ENCODE results near the gene GPR82.
"Not testable (repeated sequence)": the region's sequence is repeated elsewhere in the genome, so short reads cannot be mapped to it uniquely, and the experiment has no call there.

GPR82 gene

DNA sequence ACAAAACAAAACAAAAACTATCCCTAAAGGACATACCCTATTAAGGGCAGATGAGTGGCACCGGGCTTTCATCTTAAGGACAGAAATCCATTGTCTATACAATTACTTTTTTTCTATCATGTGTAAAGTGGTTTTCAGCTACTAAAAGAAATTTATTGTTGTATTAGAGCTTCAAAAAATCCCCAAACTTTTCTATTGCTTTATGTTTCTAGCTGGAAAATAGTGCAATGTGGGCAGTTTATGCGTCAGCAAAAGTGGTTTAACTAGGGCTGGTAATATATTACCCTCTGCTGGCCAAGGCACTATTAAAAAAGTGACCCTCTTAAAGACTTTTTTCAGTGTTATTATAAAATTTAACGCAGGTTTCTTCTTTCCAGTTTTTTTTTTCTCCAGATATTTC lies 15.5 kb upstream of the GPR82 start:
- TF ChIP-seq, protein P1, sequence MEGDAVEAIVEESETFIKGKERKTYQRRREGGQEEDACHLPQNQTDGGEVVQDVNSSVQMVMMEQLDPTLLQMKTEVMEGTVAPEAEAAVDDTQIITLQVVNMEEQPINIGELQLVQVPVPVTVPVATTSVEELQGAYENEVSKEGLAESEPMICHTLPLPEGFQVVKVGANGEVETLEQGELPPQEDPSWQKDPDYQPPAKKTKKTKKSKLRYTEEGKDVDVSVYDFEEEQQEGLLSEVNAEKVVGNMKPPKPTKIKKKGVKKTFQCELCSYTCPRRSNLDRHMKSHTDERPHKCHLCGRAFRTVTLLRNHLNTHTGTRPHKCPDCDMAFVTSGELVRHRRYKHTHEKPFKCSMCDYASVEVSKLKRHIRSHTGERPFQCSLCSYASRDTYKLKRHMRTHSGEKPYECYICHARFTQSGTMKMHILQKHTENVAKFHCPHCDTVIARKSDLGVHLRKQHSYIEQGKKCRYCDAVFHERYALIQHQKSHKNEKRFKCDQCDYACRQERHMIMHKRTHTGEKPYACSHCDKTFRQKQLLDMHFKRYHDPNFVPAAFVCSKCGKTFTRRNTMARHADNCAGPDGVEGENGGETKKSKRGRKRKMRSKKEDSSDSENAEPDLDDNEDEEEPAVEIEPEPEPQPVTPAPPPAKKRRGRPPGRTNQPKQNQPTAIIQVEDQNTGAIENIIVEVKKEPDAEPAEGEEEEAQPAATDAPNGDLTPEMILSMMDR (IDR thresholded peaks at IDR 0.05), result no peak
- Histone ChIP-seq H3K4me3 (ENCODE audit: low read depth in 1 of 2, low read length in 1 of 2) (no peak overlapping the region), H3K27ac (no peak overlapping the region), H3K4me1 (ENCODE audit: control insufficient read depth in 1 of 2, insufficient read depth in 1 of 2, low read depth in 1 of 2, low read length in 1 of 2) (peaks cover 40 to 41% of the 10 kb centered on the region in 2 experiments), H3K27me3 (no peaks in the 10 kb centered on the region), H3K9me3 (no peaks in the 10 kb centered on the region), H3K36me3 (no peaks in the 10 kb centered on the region)

DNA sequence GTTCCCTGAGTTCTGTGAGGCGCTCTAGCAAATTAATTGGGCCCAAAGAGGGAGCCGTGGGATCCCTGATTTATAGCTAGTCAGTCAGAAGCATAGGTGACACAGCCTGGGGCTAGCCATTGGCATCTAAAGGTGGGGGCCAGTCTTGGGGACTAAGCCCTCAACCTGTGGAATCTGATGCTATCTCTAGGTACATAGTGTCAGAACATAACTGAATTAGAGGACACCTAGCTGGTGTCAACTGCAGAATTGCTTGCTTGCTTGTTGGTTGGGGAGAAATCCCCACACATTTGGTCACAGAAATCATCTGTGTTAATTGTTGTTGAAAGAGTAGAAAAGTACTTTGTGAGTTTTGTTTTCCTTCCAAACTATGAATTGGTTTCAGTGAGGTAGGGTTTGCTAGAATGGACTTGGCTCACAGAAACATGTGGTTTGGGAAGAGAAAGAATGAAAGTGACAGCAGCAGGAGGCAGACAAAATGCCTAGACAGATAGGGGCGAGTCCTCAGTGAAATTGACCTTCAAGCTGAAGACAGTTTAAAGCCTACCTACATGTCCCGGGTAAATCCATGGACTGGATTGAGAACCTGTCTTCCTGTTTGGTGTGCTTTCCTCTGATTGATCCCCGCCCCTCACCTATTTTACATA lies 12.8 kb upstream of the GPR82 start:
- H3K9me3 ChIP-seq, result no peaks in the 10 kb centered on the region
- H3K4me3 ChIP-seq (ENCODE audit: low read depth in 1 of 2, low read length in 1 of 2), result no peak overlapping the region
- no peaks in the 10 kb centered on the region for H3K36me3 ChIP-seq
- peaks cover 15 to 16% of the 10 kb centered on the region in 2 experiments for H3K4me1 ChIP-seq (ENCODE audit: control insufficient read depth in 1 of 2, insufficient read depth in 1 of 2, low read depth in 1 of 2, low read length in 1 of 2)
- H3K27ac ChIP-seq, result no peak overlapping the region
- TF ChIP-seq, protein P1 (IDR thresholded peaks at IDR 0.05), result no peak
- no peaks in the 10 kb centered on the region for H3K27me3 ChIP-seq

DNA sequence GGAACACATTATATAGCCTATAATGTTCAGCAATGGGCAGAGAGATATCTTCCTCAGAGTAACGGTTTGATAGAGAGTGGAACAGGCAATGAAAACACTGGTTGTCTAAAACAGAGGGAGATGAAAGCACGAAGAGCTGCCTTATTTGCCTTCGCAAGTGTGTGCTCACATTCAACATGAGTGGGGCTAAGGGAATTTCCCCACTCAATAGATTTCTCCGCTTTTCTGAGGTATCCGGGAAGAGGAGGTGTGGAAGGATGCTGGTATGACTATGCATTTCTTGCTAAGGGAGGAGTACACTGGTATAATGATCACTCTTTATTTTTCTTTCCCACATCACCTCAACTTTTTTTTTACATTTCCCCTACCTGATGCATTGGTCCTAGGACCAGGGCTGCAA lies 7.8 kb upstream of the GPR82 start:
- H3K4me1 ChIP-seq (ENCODE audit: control insufficient read depth in 1 of 2, insufficient read depth in 1 of 2, low read depth in 1 of 2, low read length in 1 of 2), result peaks cover 25 to 28% of the 10 kb centered on the region in 2 experiments

DNA sequence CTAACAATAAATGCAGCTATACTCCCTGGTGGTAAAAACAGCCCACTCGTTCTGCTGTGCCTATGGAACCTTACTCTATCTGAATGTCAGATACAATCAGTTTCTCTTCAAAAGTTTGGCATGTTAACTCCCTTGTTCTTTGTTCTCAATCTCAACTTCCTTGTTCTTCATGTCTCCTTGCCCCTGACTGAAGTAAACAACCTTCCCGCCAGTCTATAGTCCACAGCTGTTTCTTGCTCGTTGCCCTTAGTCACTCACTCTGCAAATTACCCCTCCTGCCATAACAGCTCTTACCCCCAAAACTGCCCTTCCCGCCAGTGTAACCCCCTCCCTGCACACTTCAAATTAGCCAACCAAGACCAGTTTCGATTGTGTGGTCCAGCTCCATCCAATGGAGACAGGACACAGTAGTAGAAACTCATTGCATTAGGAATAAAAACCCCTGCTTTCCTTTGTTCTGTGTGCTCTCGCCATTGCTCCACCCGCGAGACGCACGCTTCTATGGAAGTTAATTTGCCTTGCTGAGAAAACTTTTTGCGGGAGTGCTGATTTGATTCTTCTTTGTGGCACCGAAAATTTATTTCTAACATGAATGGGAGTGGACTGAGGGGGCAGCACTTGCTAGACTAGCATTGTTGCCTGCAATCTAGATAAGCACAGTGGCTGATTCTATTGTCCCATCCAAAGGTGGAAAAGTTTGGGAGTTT lies 7.1 kb upstream of the GPR82 start:
- Histone ChIP-seq H3K36me3 (no peaks in the 10 kb centered on the region), H3K4me1 (ENCODE audit: control insufficient read depth in 1 of 2, insufficient read depth in 1 of 2, low read depth in 1 of 2, low read length in 1 of 2) (peaks cover 25 to 29% of the 10 kb centered on the region in 2 experiments), H3K27ac (no peak overlapping the region), H3K9me3 (no peaks in the 10 kb centered on the region), H3K27me3 (no peaks in the 10 kb centered on the region), H3K4me3 (ENCODE audit: low read depth in 1 of 2, low read length in 1 of 2) (no peak overlapping the region)
- TF ChIP-seq, protein P1 (IDR thresholded peaks at IDR 0.05), result no peak

More for the DNA sequence above, 7.8 kb upstream of the GPR82 start:
- Histone ChIP-seq H3K4me3 (ENCODE audit: low read depth in 1 of 2, low read length in 1 of 2) (no peak overlapping the region), H3K9me3 (no peaks in the 10 kb centered on the region), H3K36me3 (no peaks in the 10 kb centered on the region), H3K27ac (no peak overlapping the region), H3K27me3 (no peaks in the 10 kb centered on the region)
- TF ChIP-seq, protein P1 (IDR thresholded peaks at IDR 0.05), result no peak

DNA sequence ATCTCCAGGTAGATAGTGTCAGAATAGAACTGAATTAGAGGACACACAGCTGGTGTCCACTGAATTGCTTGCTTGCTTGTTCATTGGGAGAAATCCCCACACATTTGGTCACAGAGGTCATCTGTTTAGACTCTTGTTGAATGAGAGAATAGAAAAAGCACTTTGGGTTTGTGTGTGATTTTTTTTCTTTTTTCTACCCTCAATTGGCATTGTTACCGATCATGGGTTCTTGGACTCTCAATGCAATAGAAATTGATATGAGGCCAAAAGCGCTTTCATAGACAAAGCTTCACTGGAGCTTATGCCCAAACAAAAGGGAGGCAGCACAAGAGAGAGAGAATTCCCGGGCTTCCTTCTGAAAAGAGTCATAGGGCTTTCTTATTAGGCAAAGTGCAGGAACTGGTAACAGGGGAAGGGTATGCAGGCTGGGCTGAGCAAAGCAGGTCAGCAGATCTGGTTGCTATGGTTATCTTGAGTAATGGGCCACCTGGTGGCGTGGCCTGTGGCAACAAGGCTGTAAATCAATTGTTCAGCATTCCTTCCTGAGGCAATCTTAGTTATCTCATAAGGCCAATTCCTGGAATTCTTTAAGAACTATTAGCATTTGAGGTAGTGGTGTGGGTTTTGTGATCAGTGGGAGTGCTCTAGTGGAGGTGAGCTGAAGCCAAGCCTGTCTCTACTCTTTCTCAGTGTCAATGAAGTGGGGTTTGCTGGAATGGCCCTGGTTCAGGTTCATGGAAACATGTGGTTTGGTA lies 5.3 kb upstream of the GPR82 start:
- Histone ChIP-seq H3K36me3 (no peaks in the 10 kb centered on the region), H3K4me3 (ENCODE audit: low read depth in 1 of 2, low read length in 1 of 2) (no peak overlapping the region), H3K9me3 (no peaks in the 10 kb centered on the region), H3K27ac (peak overlapping the region; percentile 79), H3K4me1 (ENCODE audit: control insufficient read depth in 1 of 2, insufficient read depth in 1 of 2, low read depth in 1 of 2, low read length in 1 of 2) (peaks cover 43 to 47% of the 10 kb centered on the region in 2 experiments), H3K27me3 (no peaks in the 10 kb centered on the region)
- TF ChIP-seq, protein P1 (IDR thresholded peaks at IDR 0.05), result no peak

DNA sequence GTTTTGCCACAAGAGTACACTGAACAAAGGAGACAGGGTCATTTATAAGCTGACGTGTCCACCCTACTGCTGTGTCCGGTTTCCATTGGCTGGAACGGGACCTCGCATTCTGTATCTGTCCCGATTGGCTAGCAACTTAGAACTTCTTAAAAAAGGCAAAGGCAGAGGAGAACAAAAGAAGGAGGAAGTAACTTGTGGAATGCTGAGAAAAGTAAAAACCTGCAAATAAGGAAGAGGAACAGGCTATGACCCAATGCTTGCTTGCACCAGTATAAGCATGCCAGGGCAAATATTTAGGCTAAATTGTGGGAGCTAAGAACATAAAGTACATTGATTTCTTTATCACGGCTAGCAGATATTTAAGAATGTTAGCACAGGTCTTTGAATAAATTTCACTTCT lies 4.4 kb upstream of the GPR82 start:
- H3K9me3 ChIP-seq; H3K36me3 ChIP-seq; H3K4me3 ChIP-seq (ENCODE audit: low read depth in 1 of 2, low read length in 1 of 2); H3K27me3 ChIP-seq: not testable (repeated sequence)
- Histone ChIP-seq H3K27ac (peak overlapping the region; percentile 79), H3K4me1 (ENCODE audit: control insufficient read depth in 1 of 2, insufficient read depth in 1 of 2, low read depth in 1 of 2, low read length in 1 of 2) (peaks cover 51 to 56% of the 10 kb centered on the region in 2 experiments)
